Mesothelial cell of epicardium (in vitro differentiated cells): Measurements from ENCODE around the gene NTSR1. TPM values are rescaled to one million over a fixed set of nuclear protein-coding genes. Genes with fewer than 3 reads are reported as not detected.

Experiments used
- DNase-seq, 2 experiments: peaks; one replicate each; pipeline ENCODE4 v3.0.0; 2021; ENCODE audit warnings: low spot score in 2 of 2; ENCODE audit not compliant: unreplicated experiment in 2 of 2
- H3K27ac Mint-ChIP-seq: 2 replicates; pipeline ENCODE4 v1.8.0; 2021; ENCODE audit warnings: mixed read lengths
- H3K27me3 Mint-ChIP-seq: 2 replicates; pipeline ENCODE4 v1.8.0; 2021; ENCODE audit warnings: low read depth, mixed read lengths
- H3K36me3 Mint-ChIP-seq: 2 replicates; pipeline ENCODE4 v1.8.0; 2021; ENCODE audit warnings: mixed read lengths
- H3K4me1 Mint-ChIP-seq: 2 replicates; pipeline ENCODE4 v1.8.0; 2021; ENCODE audit warnings: mixed read lengths
- H3K4me3 Mint-ChIP-seq: 2 replicates; pipeline ENCODE4 v1.8.0; 2021; ENCODE audit warnings: mild to moderate bottlenecking, moderate library complexity, mixed read lengths
- H3K9me3 Mint-ChIP-seq: 2 replicates; pipeline ENCODE4 v1.8.0; 2021; ENCODE audit warnings: mixed read lengths
- CTCF ChIP-seq: fragments of 200-600 bp; sonication (generic); IDR thresholded peaks from one replicate; pipeline ENCODE4 v1.5.0; 2021; ENCODE audit warnings: antibody characterized with exemption; ENCODE audit not compliant: unreplicated experiment
- total RNA-seq: library from RNA; stranded (reverse); gene quantifications from 3 replicates; pipeline ENCODE4 v1.2.1, GENCODE V29; 2021

Gene NTSR1
- total RNA-seq, 1 donor from 2014 or later: 0.36 TPM

- Mint-ChIP-seq H3K4me1 (peaks cover 42% of the 10 kb centered on the region), H3K27me3 (peaks cover 1% of the 10 kb centered on the region), H3K27ac (no peak overlapping the region), H3K36me3 (no peaks in the 10 kb centered on the region), H3K9me3 (no peaks in the 10 kb centered on the region), H3K4me3 (no peak overlapping the region)
- no peak for TF ChIP-seq CTCF
- DNase-seq: no peak
These were observed 79.2 kb downstream of the NTSR1 start for GRCh38 chr20:62787866-62788265.

DNA sequence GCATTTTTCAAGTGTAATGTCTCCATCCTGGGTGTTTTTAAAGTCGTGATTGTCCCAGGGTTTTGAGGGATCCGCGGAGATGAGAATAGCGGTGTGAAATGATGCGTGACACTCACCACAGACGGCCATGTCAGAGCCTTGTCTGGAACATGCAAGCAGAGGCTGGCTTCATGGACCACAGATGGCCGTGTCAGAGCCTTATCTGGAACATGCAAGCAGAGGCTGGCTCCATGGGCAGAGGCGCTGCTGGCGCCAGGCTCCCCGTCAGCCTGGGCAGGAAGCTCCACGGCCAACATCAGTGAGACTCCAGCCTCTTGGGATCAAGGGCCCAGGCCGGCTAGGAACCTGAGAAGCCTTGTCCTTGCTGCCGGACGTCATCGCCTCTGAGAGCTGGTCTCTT lies 80.0 kb downstream of the NTSR1 start:
- H3K4me3 Mint-ChIP-seq: no peak overlapping the region

GRCh38 chr20:62790075-62790474 lies 81.4 kb downstream of the NTSR1 start:
- H3K9me3 Mint-ChIP-seq: no peaks in the 10 kb centered on the region

More for the DNA sequence above, 80.0 kb downstream of the NTSR1 start:
- H3K9me3 Mint-ChIP-seq: no peaks in the 10 kb centered on the region
- peaks cover 1% of the 10 kb centered on the region for H3K27me3 Mint-ChIP-seq
- peaks cover 37% of the 10 kb centered on the region for H3K4me1 Mint-ChIP-seq
- no peak for DNase-seq
- no peaks in the 10 kb centered on the region for H3K36me3 Mint-ChIP-seq
- no peak for TF ChIP-seq CTCF
- H3K27ac Mint-ChIP-seq: no peak overlapping the region

DNA sequence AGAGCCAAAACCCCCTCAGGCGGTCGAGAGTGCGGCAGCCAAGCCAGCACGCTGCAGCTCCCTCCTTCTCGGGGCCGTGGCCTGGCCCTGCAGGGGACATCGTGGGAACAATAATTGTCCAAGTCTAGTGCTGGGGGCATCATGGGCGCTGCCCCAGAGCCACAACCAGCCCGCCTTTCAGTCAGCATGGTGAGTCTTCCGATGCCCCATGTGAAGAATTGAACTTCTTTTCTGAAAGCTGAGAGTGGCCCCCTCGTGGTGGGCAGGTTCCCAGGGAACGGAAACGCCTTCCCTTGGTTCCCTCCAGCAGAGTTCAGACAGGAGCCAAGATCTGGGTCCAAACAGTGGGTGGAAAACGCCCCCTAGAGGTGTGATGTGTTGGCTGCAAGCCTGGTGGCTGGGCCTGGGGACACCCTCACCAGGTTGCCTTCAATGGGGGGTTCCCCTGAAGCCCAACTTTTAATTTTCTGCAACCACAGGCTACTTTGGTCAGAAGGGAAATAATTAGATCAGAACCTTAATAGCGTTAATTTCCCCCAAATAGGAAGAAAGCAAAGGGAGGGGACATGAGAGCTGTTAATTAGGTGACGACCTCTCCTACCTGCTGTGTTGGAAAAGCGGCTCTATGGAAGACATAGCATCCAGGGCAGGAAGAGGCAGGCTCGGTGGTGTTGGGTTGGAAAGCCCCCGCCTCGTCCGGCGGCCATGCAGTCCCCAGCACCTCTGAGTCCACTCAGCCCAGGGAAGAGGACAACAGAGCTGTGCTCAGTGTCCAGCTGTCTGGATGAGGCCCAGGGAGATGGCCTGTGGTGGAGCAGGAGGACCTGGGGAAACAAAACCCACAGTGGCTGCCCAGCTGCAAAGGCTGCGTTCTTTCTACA lies 82.9 kb downstream of the NTSR1 start:
- no peak overlapping the region for H3K27ac Mint-ChIP-seq
- DNase-seq: peak; percentile 64 to 92
- H3K36me3 Mint-ChIP-seq: no peaks in the 10 kb centered on the region
- H3K9me3 Mint-ChIP-seq: no peaks in the 10 kb centered on the region
- TF ChIP-seq CTCF: peak; percentile 97
- H3K27me3 Mint-ChIP-seq: peaks cover 1% of the 10 kb centered on the region
- peak overlapping the region; percentile 30 for H3K4me3 Mint-ChIP-seq
- H3K4me1 Mint-ChIP-seq: peaks cover 28% of the 10 kb centered on the region

More at GRCh38 chr20:62790075-62790474, 81.4 kb downstream of the NTSR1 start:
- no peak for DNase-seq
- H3K27me3 Mint-ChIP-seq: peaks cover 1% of the 10 kb centered on the region
- H3K4me1 Mint-ChIP-seq: peaks cover 33% of the 10 kb centered on the region
- H3K36me3 Mint-ChIP-seq: no peaks in the 10 kb centered on the region
- H3K27ac Mint-ChIP-seq: no peak overlapping the region
- TF ChIP-seq CTCF: no peak
- no peak overlapping the region for H3K4me3 Mint-ChIP-seq

DNA sequence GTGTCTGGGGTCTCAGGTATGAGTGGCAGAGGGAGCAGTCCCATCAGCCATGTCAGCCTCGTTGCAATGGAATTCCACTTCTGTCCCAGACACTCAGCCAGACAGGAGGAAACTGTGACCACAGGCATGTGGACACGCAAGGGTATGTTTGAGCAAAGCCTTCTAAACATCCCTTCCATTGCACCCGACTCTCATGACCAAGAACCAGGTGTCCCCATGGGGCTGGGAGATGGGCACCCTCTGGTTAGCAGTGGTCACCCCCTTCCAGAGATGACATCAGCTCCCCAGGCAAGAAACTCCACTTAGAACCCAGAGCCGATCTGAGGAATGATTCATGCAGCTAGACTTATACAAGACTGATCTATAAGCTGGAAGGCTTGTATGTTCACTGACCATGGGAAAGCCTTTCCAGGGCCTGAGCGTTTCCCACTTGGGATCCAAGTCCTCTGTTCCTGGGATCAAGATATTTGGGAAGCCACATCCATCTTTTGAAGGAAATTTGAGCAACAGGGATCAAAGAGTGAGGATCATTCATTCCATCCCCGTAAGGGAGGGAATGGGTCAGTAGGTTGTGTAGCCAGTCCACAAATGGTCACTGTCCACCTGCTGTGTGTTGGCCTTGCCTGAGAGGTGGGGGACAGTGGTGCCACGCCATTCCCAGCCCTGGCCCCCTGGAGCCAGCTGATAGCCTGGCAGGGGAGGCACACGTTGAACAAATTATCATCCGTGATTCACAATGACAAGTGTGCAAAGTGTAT lies 83.7 kb downstream of the NTSR1 start:
- TF ChIP-seq CTCF: no peak
- H3K36me3 Mint-ChIP-seq: no peaks in the 10 kb centered on the region
- peaks cover 1% of the 10 kb centered on the region for H3K27me3 Mint-ChIP-seq
- DNase-seq: no peak
- H3K27ac Mint-ChIP-seq: no peak overlapping the region
- no peaks in the 10 kb centered on the region for H3K9me3 Mint-ChIP-seq
- peaks cover 25% of the 10 kb centered on the region for H3K4me1 Mint-ChIP-seq
- no peak overlapping the region for H3K4me3 Mint-ChIP-seq
